ENCODE data around the gene WDR18. TPM values are rescaled to one million over a fixed set of nuclear protein-coding genes. Genes with fewer than 3 reads are reported as not detected.

WDR18 gene
- total RNA-seq, 1 experiment from 2014 or later = 96.8 TPM

DNA sequence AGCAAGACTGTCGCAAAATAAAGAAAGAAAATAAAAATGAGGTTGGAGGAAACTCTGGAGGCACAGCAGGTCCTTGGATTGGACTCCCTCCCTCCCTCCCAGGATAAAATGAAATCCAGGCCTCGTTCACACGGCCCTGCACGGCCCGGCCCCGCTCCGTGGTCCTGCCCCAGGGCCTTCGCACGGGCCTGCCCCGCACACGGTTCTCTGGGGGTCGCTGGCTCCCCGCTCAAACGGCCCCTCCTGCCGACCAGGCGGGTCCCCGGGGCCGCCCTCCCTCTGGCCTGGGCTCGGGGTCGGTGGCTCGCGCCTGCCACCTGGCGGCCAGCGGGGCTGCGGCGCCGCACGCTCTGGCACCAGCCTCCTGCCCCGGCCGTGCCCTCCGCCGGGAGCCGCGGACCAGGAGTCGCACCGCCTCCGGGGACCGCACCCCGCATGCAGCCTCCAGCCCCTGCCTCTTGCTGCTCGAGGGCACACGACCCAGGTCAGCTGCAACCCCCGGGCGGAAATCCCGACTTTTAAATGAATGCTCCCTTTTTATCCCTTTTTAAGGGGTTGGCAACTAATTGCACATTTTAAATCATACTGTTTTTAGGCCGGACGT is 1.5 kb upstream of the WDR18 start:
- Histone ChIP-seq H3K36me3 (ENCODE audit: control insufficient read depth, insufficient read depth, low read length) (peaks cover 1% of the 10 kb centered on the region; the same call in 1 of the 2 replicates), H3K27me3 (replicated peaks; ENCODE audit: control insufficient read depth, insufficient read depth, low read length) (no peaks in the 10 kb centered on the region), H3K4me1 (peaks cover 40% of the 10 kb centered on the region), H3K4me3 (ENCODE audit: low read depth, low read length) (peak overlapping the region; percentile 38), H3K9me3 (no peaks in the 10 kb centered on the region)
- peak in 1 of 2 experiments; percentile 87 for DNase-seq
- TF ChIP-seq, protein P1, sequence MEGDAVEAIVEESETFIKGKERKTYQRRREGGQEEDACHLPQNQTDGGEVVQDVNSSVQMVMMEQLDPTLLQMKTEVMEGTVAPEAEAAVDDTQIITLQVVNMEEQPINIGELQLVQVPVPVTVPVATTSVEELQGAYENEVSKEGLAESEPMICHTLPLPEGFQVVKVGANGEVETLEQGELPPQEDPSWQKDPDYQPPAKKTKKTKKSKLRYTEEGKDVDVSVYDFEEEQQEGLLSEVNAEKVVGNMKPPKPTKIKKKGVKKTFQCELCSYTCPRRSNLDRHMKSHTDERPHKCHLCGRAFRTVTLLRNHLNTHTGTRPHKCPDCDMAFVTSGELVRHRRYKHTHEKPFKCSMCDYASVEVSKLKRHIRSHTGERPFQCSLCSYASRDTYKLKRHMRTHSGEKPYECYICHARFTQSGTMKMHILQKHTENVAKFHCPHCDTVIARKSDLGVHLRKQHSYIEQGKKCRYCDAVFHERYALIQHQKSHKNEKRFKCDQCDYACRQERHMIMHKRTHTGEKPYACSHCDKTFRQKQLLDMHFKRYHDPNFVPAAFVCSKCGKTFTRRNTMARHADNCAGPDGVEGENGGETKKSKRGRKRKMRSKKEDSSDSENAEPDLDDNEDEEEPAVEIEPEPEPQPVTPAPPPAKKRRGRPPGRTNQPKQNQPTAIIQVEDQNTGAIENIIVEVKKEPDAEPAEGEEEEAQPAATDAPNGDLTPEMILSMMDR (IDR thresholded peaks at IDR 0.05; ENCODE audit: insufficient read depth in 1 of 2, low read depth in 1 of 2, low read length in 1 of 2, severe bottlenecking in 1 of 2, unreplicated experiment in 1 of 2) = peak; percentile 42 to 95
- POLR2A ChIA-PET = no interaction called here
- BruUV-seq (replicated peaks) = no TSS peak
- peaks cover 8% of the 10 kb centered on the region for H3K4me1 Mint-ChIP-seq (ENCODE audit: low read depth, unreplicated experiment)
- H3K27me3 Mint-ChIP-seq (ENCODE audit: insufficient read depth, unreplicated experiment) = no peaks in the 10 kb centered on the region
- H3K9me3 Mint-ChIP-seq (ENCODE audit: unreplicated experiment) = no peaks in the 10 kb centered on the region
- peak overlapping the region; percentile 95 for H3K4me3 Mint-ChIP-seq (ENCODE audit: unreplicated experiment)
- CTCF ChIA-PET = interaction anchor here (1.0 to 2.3 kb wide), 2 partner anchors 59 to 103 kb away, joined by 4 to 16 read pairs; no protein-coding TSS in a partner anchor
- intact Hi-C loops (cut with micrococcal nuclease; ENCODE audit: unreplicated experiment) = loop anchor here (5.0 kb wide), 1 partner anchor 210 kb away; no protein-coding TSS in a partner anchor
- no peak overlapping the region for H3K27ac Mint-ChIP-seq (ENCODE audit: unreplicated experiment)
- H3K36me3 Mint-ChIP-seq (ENCODE audit: insufficient read depth, unreplicated experiment) = peaks cover 47% of the 10 kb centered on the region

DNA sequence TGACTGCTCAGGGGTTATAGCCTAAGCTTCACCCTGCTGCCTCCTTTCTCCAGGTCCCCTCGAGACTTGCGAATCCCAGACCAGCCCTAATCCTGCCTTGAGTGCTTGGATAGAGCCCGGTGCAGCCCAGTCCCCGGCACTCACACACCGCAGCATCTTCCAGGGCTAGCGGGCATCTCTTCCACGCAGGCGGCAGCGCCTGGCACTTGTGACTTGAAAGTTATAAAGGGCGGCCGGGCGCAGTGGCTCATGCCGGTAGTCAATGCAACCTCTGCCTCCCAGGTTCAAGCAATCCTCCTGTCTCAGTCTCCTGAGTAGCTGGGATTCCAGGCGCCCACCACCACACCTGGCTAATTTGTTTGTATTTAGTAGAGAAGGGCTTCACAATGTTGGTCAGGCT is 1.9 kb downstream of the WDR18 start:
- peaks cover 3% of the 10 kb centered on the region for H3K36me3 ChIP-seq (ENCODE audit: control insufficient read depth, insufficient read depth, low read length)
- BruUV-seq (replicated peaks) = no TSS peak
- peak overlapping the region; percentile 8 for H3K4me3 Mint-ChIP-seq (ENCODE audit: unreplicated experiment)
- peaks cover 61% of the 10 kb centered on the region for H3K36me3 Mint-ChIP-seq (ENCODE audit: insufficient read depth, unreplicated experiment)
- no peaks in the 10 kb centered on the region for H3K9me3 Mint-ChIP-seq (ENCODE audit: unreplicated experiment)
- H3K4me1 Mint-ChIP-seq (ENCODE audit: low read depth, unreplicated experiment) = no peaks in the 10 kb centered on the region
- H3K4me3 ChIP-seq (ENCODE audit: low read depth, low read length) = no peak overlapping the region
- ChIA-PET POLR2A (no interaction called here), CTCF (no interaction called here)
- intact Hi-C loops (cut with micrococcal nuclease; ENCODE audit: unreplicated experiment) = no loop called here
- H3K9me3 ChIP-seq = no peaks in the 10 kb centered on the region
- H3K27ac Mint-ChIP-seq (ENCODE audit: unreplicated experiment) = peak overlapping the region; percentile 96
- DNase-seq = no peak
- TF ChIP-seq, protein P1 (IDR thresholded peaks at IDR 0.05; ENCODE audit: insufficient read depth in 1 of 2, low read depth in 1 of 2, low read length in 1 of 2, severe bottlenecking in 1 of 2, unreplicated experiment in 1 of 2) = no peak
- peaks cover 23% of the 10 kb centered on the region for H3K4me1 ChIP-seq
- no peaks in the 10 kb centered on the region for H3K27me3 ChIP-seq (replicated peaks; ENCODE audit: control insufficient read depth, insufficient read depth, low read length)
- no peaks in the 10 kb centered on the region for H3K27me3 Mint-ChIP-seq (ENCODE audit: insufficient read depth, unreplicated experiment)

DNA sequence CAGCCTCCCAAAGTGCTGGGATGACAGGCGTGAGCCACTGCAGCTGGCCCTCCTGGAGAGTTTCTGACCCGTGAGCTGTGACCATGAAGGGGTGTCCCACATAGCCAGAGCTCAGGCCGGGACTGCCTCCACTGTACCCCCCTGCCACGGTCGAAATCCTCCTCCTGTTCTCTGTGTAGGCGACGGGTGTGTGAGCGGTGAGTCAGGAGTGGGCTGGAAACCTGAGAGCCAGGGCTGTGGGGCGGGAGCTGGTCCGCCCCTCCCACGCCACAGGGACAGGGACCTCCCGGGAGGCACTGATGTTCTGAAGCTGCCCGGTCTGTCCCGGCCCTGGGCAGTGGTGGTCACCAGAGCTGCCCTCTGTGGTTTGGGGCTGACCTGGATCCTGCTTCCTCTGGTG is 3.9 kb downstream of the WDR18 start:
- Mint-ChIP-seq H3K36me3 (ENCODE audit: insufficient read depth, unreplicated experiment) (peaks cover 67% of the 10 kb centered on the region), H3K4me3 (ENCODE audit: unreplicated experiment) (no peak overlapping the region), H3K27me3 (ENCODE audit: insufficient read depth, unreplicated experiment) (no peaks in the 10 kb centered on the region), H3K4me1 (ENCODE audit: low read depth, unreplicated experiment) (no peaks in the 10 kb centered on the region), H3K9me3 (ENCODE audit: unreplicated experiment) (no peaks in the 10 kb centered on the region), H3K27ac (ENCODE audit: unreplicated experiment) (no peak overlapping the region)
- H3K9me3 ChIP-seq = no peaks in the 10 kb centered on the region
- ChIA-PET POLR2A (no interaction called here), CTCF (no interaction called here)
- no peaks in the 10 kb centered on the region for H3K27me3 ChIP-seq (replicated peaks; ENCODE audit: control insufficient read depth, insufficient read depth, low read length)
- no peak for DNase-seq
- intact Hi-C loops (cut with micrococcal nuclease; ENCODE audit: unreplicated experiment) = no loop called here
- BruUV-seq (replicated peaks) = no TSS peak
- H3K4me3 ChIP-seq (ENCODE audit: low read depth, low read length) = no peak overlapping the region
- TF ChIP-seq, protein P1 (IDR thresholded peaks at IDR 0.05; ENCODE audit: insufficient read depth in 1 of 2, low read depth in 1 of 2, low read length in 1 of 2, severe bottlenecking in 1 of 2, unreplicated experiment in 1 of 2) = no peak
- H3K4me1 ChIP-seq = peaks cover 21% of the 10 kb centered on the region
- peaks cover 3% of the 10 kb centered on the region for H3K36me3 ChIP-seq (ENCODE audit: control insufficient read depth, insufficient read depth, low read length)
